Measurements from ENCODE around the gene TMIGD1. TPM values are rescaled to one million over a fixed set of nuclear protein-coding genes. Genes with fewer than 3 reads are reported as not detected.
A peak's percentile ranks its signal among the peaks of the same experiment; 100 is the strongest.

Gene TMIGD1
- total RNA-seq, 2 donors from 2014 or later: not detected

- TF ChIP-seq CTCF (IDR thresholded peaks at IDR 0.05): no peak
- Histone ChIP-seq H3K36me3 (peaks cover 18% of the 10 kb centered on the region), H3K9me3 (no peaks in the 10 kb centered on the region), H3K4me3 (no peak overlapping the region), H3K27me3 (replicated peaks; ENCODE audit: insufficient read depth) (no peaks in the 10 kb centered on the region), H3K27ac (no peak overlapping the region), H3K4me1 (ENCODE audit: control insufficient read depth in 1 of 2, low read depth in 2 of 2) (peaks cover 3 to 20% of the 10 kb centered on the region in 2 donors)
- DNase-seq (ENCODE audit: low spot score): no peak
- ATAC-seq (ENCODE audit: insufficient number of reproducible peaks, low FRiP score, low read depth): no peak
These were observed 57.9 kb downstream of the TMIGD1 start for GRCh38 chr17:30275911-30276310.

GRCh38 chr17:30274887-30275286, 59.0 kb downstream of the TMIGD1 start:
- H3K9me3 ChIP-seq: no peaks in the 10 kb centered on the region
- DNase-seq (ENCODE audit: low spot score) (no peak), ATAC-seq (ENCODE audit: insufficient number of reproducible peaks, low FRiP score, low read depth) (no peak)
- H3K36me3 ChIP-seq: peaks cover 18% of the 10 kb centered on the region
- H3K27ac ChIP-seq: peak overlapping the region; percentile 18 to 37
- H3K27me3 ChIP-seq (replicated peaks; ENCODE audit: insufficient read depth): no peaks in the 10 kb centered on the region
- peaks cover 3 to 20% of the 10 kb centered on the region in 2 donors for H3K4me1 ChIP-seq (ENCODE audit: control insufficient read depth in 1 of 2, low read depth in 2 of 2)
- no peak for TF ChIP-seq CTCF (IDR thresholded peaks at IDR 0.05)
- H3K4me3 ChIP-seq: no peak overlapping the region

GRCh38 chr17:30273373-30273772, 60.5 kb downstream of the TMIGD1 start:
- H3K36me3 ChIP-seq: peaks cover 18% of the 10 kb centered on the region
- TF ChIP-seq CTCF (IDR thresholded peaks at IDR 0.05): no peak
- ATAC-seq (ENCODE audit: insufficient number of reproducible peaks, low FRiP score, low read depth) (no peak), DNase-seq (ENCODE audit: low spot score) (no peak)
- no peaks in the 10 kb centered on the region for H3K9me3 ChIP-seq
- no peak overlapping the region for H3K27ac ChIP-seq
- H3K27me3 ChIP-seq (replicated peaks; ENCODE audit: insufficient read depth): no peaks in the 10 kb centered on the region
- peaks cover 3 to 20% of the 10 kb centered on the region in 2 donors for H3K4me1 ChIP-seq (ENCODE audit: control insufficient read depth in 1 of 2, low read depth in 2 of 2)
- H3K4me3 ChIP-seq: no peak overlapping the region

- no peak for DNase-seq (ENCODE audit: low spot score)
- H3K36me3 ChIP-seq: peaks cover 18% of the 10 kb centered on the region
- TF ChIP-seq CTCF (IDR thresholded peaks at IDR 0.05): no peak
These were observed 62.8 kb downstream of the TMIGD1 start for GRCh38 chr17:30271102-30271501.

GRCh38 chr17:30267625-30268024, 66.2 kb downstream of the TMIGD1 start:
- H3K9me3 ChIP-seq: no peaks in the 10 kb centered on the region
- ATAC-seq (ENCODE audit: insufficient number of reproducible peaks, low FRiP score, low read depth): no peak
- peaks cover 10% of the 10 kb centered on the region for H3K36me3 ChIP-seq
- DNase-seq (ENCODE audit: low spot score): no peak
- H3K27ac ChIP-seq: peak overlapping the region; percentile 44 to 52
- H3K27me3 ChIP-seq (replicated peaks; ENCODE audit: insufficient read depth): no peaks in the 10 kb centered on the region
- no peak overlapping the region for H3K4me3 ChIP-seq
- no peak for TF ChIP-seq CTCF (IDR thresholded peaks at IDR 0.05)
- peaks cover 20 to 47% of the 10 kb centered on the region in 2 donors for H3K4me1 ChIP-seq (ENCODE audit: control insufficient read depth in 1 of 2, low read depth in 2 of 2)

More at GRCh38 chr17:30271102-30271501, 62.8 kb downstream of the TMIGD1 start:
- Histone ChIP-seq H3K4me1 (ENCODE audit: control insufficient read depth in 1 of 2, low read depth in 2 of 2) (peaks cover 7 to 34% of the 10 kb centered on the region in 2 donors), H3K27me3 (replicated peaks; ENCODE audit: insufficient read depth) (no peaks in the 10 kb centered on the region), H3K4me3 (no peak overlapping the region), H3K27ac (no peak overlapping the region), H3K9me3 (no peaks in the 10 kb centered on the region)
- ATAC-seq (ENCODE audit: insufficient number of reproducible peaks, low FRiP score, low read depth): no peak

Other genes with a start within 250 kb of the TMIGD1 start
- 10 to 100 TPM; 32.9 to 58.3 TPM for gene NSRP1, start 217.2 kb downstream of the TMIGD1 start, total RNA-seq
- 10 to 100 TPM in 1 of 2 donors, 1 to 10 TPM in 1; 1.6 to 15.2 TPM for gene SLC6A4, start 98.4 kb downstream of the TMIGD1 start, total RNA-seq
- 10 to 100 TPM; 21.5 to 34.6 TPM for gene BLMH, start 42.1 kb downstream of the TMIGD1 start, total RNA-seq
- 100 to 1,000 TPM in 1 of 2 donors, 10 to 100 TPM in 1; 55.2 to 109 TPM for gene CPD, start 44.9 kb upstream of the TMIGD1 start, total RNA-seq
- gene GOSR1, start 143.4 kb upstream of the TMIGD1 start, total RNA-seq: 10 to 100 TPM; 29.6 to 54.9 TPM

Data from thoracic aorta (tissue), 2 donors.